Loucy (cell line): ENCODE results near the gene ACAD9.

Source experiments
- H2AFZ ChIP-seq: fragments of 200-600 bp; sonication (generic); 2 replicates; pipeline ENCODE4 v1.6.0; 2016; ENCODE audit warnings: antibody characterized with exemption, mild to moderate bottlenecking, low read length, moderate library complexity
- H3F3A ChIP-seq: fragments of 200-600 bp; 2 replicates; pipeline ENCODE4 v1.6.0; 2016; ENCODE audit warnings: antibody characterized with exemption, low read depth, mild to moderate bottlenecking
- H3K27me3 ChIP-seq: fragments of 200-600 bp; sonication (generic); 2 replicates; pipeline ENCODE4 v1.6.1; 2014; ENCODE audit warnings: low read length, mild to moderate bottlenecking; ENCODE audit not compliant: insufficient read depth, poor library complexity, severe bottlenecking
- H3K36me3 ChIP-seq: fragments of 200-600 bp; sonication (generic); 2 replicates; pipeline ENCODE4 v1.6.1; 2016; ENCODE audit warnings: low read length; ENCODE audit not compliant: insufficient read depth
- H3K4me1 ChIP-seq: fragments of 200-600 bp; sonication (generic); 2 replicates; pipeline ENCODE4 v1.5.1; 2014; ENCODE audit warnings: low read length, mild to moderate bottlenecking; ENCODE audit not compliant: insufficient read depth, poor library complexity, severe bottlenecking
- H3K4me2 ChIP-seq: fragments of 200-600 bp; sonication (generic); 2 replicates; pipeline ENCODE4 v1.6.0; 2014; ENCODE audit warnings: antibody characterized with exemption, low read length, low read depth, mild to moderate bottlenecking; ENCODE audit not compliant: poor library complexity, severe bottlenecking
- H3K4me3 ChIP-seq: fragments of 200-600 bp; sonication (generic); 2 replicates; pipeline ENCODE4 v1.5.1; 2014; ENCODE audit warnings: low read length, mild to moderate bottlenecking, mixed read lengths; ENCODE audit not compliant: poor library complexity, severe bottlenecking
- H3K79me2 ChIP-seq: fragments of 200-600 bp; sonication (generic); 2 replicates; pipeline ENCODE4 v1.6.1; 2014; ENCODE audit warnings: low read length; ENCODE audit not compliant: insufficient read depth
- H3K9ac ChIP-seq: fragments of 200-600 bp; sonication (generic); 2 replicates; pipeline ENCODE4 v1.6.0; 2014; ENCODE audit warnings: mild to moderate bottlenecking, low read depth, low read length, moderate library complexity; ENCODE audit not compliant: poor library complexity, severe bottlenecking
- H3K9me2 ChIP-seq: fragments of 200-600 bp; sonication (generic); replicated peaks from 2 replicates; pipeline ENCODE4 v1.6.1; 2016; ENCODE audit warnings: low read depth, low read length, mixed read lengths
- H3K9me3 ChIP-seq: fragments of 200-600 bp; sonication (generic); 2 replicates; pipeline ENCODE4 v1.6.1; 2014; ENCODE audit warnings: mild to moderate bottlenecking, antibody characterized with exemption, low read length, low read depth; ENCODE audit not compliant: insufficient read depth
- H4K20me1 ChIP-seq: fragments of 200-600 bp; sonication (generic); 2 replicates; pipeline ENCODE4 v1.6.0; 2014; ENCODE audit warnings: antibody characterized with exemption, low read length, mild to moderate bottlenecking; ENCODE audit not compliant: insufficient read depth, poor library complexity, severe bottlenecking
- CTCF ChIP-seq: fragments of 200-600 bp; sonication (generic); conservative IDR thresholded peaks from 2 replicates; pipeline ENCODE4 v1.5.1; 2014; ENCODE audit warnings: mild to moderate bottlenecking, antibody characterized with exemption, low read length
- EZH2phosphoT487 ChIP-seq: fragments of 200-600 bp; IDR thresholded peaks from 2 replicates; pipeline ENCODE4 v1.6.1; 2018; ENCODE audit warnings: antibody characterized with exemption, mild to moderate bottlenecking, moderate library complexity, borderline replicate concordance

ACAD9 gene

GRCh38 chr3:128835096-128835495, 44.3 kb upstream of the ACAD9 start:
- Histone ChIP-seq H3K4me2 (no peak overlapping the region), H2AFZ (no peak overlapping the region), H3F3A (no peaks in the 10 kb centered on the region), H3K9me3 (no peaks in the 10 kb centered on the region), H3K79me2 (no peaks in the 10 kb centered on the region), H3K27me3 (no peaks in the 10 kb centered on the region), H4K20me1 (no peaks in the 10 kb centered on the region), H3K4me3 (no peak overlapping the region), H3K4me1 (no peaks in the 10 kb centered on the region), H3K36me3 (no peaks in the 10 kb centered on the region), H3K9me2 (no peaks in the 10 kb centered on the region), H3K9ac (no peak overlapping the region)
- no peak for TF ChIP-seq EZH2phosphoT487
- TF ChIP-seq CTCF, result no peak

- Histone ChIP-seq H4K20me1 (no peaks in the 10 kb centered on the region), H3K4me1 (peaks cover 28% of the 10 kb centered on the region), H3K79me2 (no peaks in the 10 kb centered on the region), H3K9me3 (no peaks in the 10 kb centered on the region), H3K4me2 (no peak overlapping the region), H3F3A (no peaks in the 10 kb centered on the region), H3K27me3 (no peaks in the 10 kb centered on the region), H3K9me2 (no peaks in the 10 kb centered on the region), H3K36me3 (no peaks in the 10 kb centered on the region), H2AFZ (no peak overlapping the region), H3K4me3 (no peak overlapping the region), H3K9ac (no peak overlapping the region)
- no peak for TF ChIP-seq EZH2phosphoT487
- TF ChIP-seq CTCF, result no peak
These were observed 37.2 kb upstream of the ACAD9 start for GRCh38 chr3:128841926-128842920.

DNA sequence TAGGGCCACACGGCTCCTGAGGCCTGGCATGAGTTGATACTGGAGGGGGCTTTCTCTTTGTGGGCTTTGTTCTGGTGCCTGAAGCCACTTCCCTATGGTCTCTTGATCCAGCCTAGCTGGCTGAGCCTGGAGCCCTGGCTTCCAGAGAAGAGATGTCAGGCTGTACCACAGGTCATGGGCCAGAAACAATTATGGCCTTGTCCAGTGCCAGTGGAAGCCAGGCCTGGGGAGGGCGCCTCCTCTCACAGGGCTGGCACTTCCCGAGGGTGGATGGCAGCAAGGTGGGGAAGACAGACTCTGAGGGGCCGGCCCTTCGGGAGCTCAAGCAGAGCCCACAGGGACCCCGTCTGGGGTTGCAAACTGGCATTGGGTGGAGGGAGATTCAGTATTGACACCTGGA, 34.9 kb upstream of the ACAD9 start:
- Histone ChIP-seq H4K20me1 (no peaks in the 10 kb centered on the region), H3K4me2 (no peak overlapping the region), H3K9me2 (no peaks in the 10 kb centered on the region), H3K4me1 (peaks cover 36% of the 10 kb centered on the region), H3K9ac (peak overlapping the region; percentile 72), H3K4me3 (no peak overlapping the region), H3K36me3 (no peaks in the 10 kb centered on the region), H3K79me2 (no peaks in the 10 kb centered on the region), H3K9me3 (no peaks in the 10 kb centered on the region), H3K27me3 (no peaks in the 10 kb centered on the region), H2AFZ (no peak overlapping the region), H3F3A (no peaks in the 10 kb centered on the region)
- no peak for TF ChIP-seq CTCF
- TF ChIP-seq EZH2phosphoT487, result no peak
